Lung (tissue), 12 donors: ENCODE results near the gene KANSL3. TPM values are rescaled to one million over a fixed set of nuclear protein-coding genes. Genes with fewer than 3 reads are reported as not detected.
A peak's percentile ranks its signal among the peaks of the same experiment; 100 is the strongest.
"Not testable (repeated sequence)": the region's sequence is repeated elsewhere in the genome, so short reads cannot be mapped to it uniquely, and the experiment has no call there.

Experiments
- ATAC-seq: fragments of 200-7000 bp; cut with Tn5 transposase; one replicate; pipeline ENCODE4 v1.9.1; 2020; ENCODE audit warnings: moderate number of reproducible peaks; ENCODE audit not compliant: insufficient read depth, low FRiP score
- DNase-seq, 3 donors: peaks; one replicate each; pipeline ENCODE4 v3.0.0-alpha.2; 2013 to 2017
- H3K27ac ChIP-seq, 2 donors: one replicate each; pipeline ENCODE4 v1.5.1; 2013; ENCODE audit warnings: mild to moderate bottlenecking in 2 of 2, moderate library complexity in 2 of 2, control low read depth in 1 of 2, inconsistent platforms in 1 of 2, low read depth in 1 of 2, low read length in 1 of 2
- H3K27me3 ChIP-seq, 3 donors: one replicate each; pipeline ENCODE4 v1.5.1; 2013; ENCODE audit warnings: low read length in 2 of 3; ENCODE audit not compliant: control insufficient read depth in 3 of 3, insufficient read depth in 3 of 3
- H3K36me3 ChIP-seq, 4 donors: one replicate each; pipeline ENCODE4 v1.5.1; 2013; ENCODE audit warnings: low read length in 4 of 4, mild to moderate bottlenecking in 1 of 4, moderate library complexity in 1 of 4; ENCODE audit not compliant: control insufficient read depth in 4 of 4, insufficient read depth in 4 of 4
- H3K4me1 ChIP-seq, 5 donors: one replicate each; pipeline ENCODE4 v1.5.1; 2013; ENCODE audit warnings: low read length in 5 of 5, mild to moderate bottlenecking in 2 of 5, moderate library complexity in 1 of 5; ENCODE audit not compliant: control insufficient read depth in 5 of 5, insufficient read depth in 5 of 5
- H3K4me3 ChIP-seq: one replicate; pipeline ENCODE4 v1.5.1; 2013; ENCODE audit warnings: mild to moderate bottlenecking, control low read depth, moderate library complexity
- H3K9ac ChIP-seq, 2 donors: one replicate each; pipeline ENCODE4 v1.5.1; 2013; ENCODE audit warnings: low read length in 2 of 2, control low read depth in 1 of 2; ENCODE audit not compliant: insufficient read depth in 1 of 2
- H3K9me3 ChIP-seq, 4 donors: one replicate each; pipeline ENCODE4 v1.5.1; 2013; ENCODE audit warnings: low read length in 3 of 4, mild to moderate bottlenecking in 1 of 4, moderate library complexity in 1 of 4; ENCODE audit not compliant: control insufficient read depth in 4 of 4, insufficient read depth in 3 of 4
- WGBS, 2 donors: extraction: QIAGEN DNeasy Blood & Tissue Kit; methylation state at CpG; one replicate each; pipeline ENCODE4 v1.1.7; 2013; 5-methylcytosine and 5-hydroxymethylcytosine counted together
- polyA plus RNA-seq, 2 donors: library from polyadenylated mRNA; stranded (reverse); fragments of 200-250 nt; gene quantifications; one replicate each; pipeline ENCODE4 v1.2.1, GENCODE V29; 2013
- total RNA-seq, 2 donors: library from RNA; depleted of rRNA in 1 of 2; stranded (reverse); fragments of >200 nt in 1 of 2; gene quantifications; one replicate each; pipeline ENCODE4 v1.2.1, GENCODE V29; 2014 to 2021
- TF ChIP-seq, protein P1 (sequence below): IDR thresholded peaks from 2 replicates; pipeline ENCODE4 v1.5.1; 2012; ENCODE audit warnings: mild to moderate bottlenecking; ENCODE audit errors: control extremely low read depth, extremely low read depth
- donor health status: control.
- donor health status: control.
- donor health status: Bipolar disorder and iron deficiency.
- donor health status: healthy.
- donor health status: DM: yes; HTN: yes; CAD: no.

Gene KANSL3
- total and polyA plus RNA-seq, 4 donors = 16.7 to 91.4 (median 33.6) TPM

- DNase-seq (no peak), ATAC-seq (no peak)
- Histone ChIP-seq H3K36me3 (peaks cover 0 to 13% (median 0%) of the 10 kb centered on the region in 4 donors), H3K4me3 (no peak overlapping the region), H3K27ac (no peak overlapping the region), H3K27me3 (no peaks in the 10 kb centered on the region), H3K9me3 (no peaks in the 10 kb centered on the region), H3K4me1 (peaks cover 0 to 5% (median 0%) of the 10 kb centered on the region in 5 donors), H3K9ac (no peak overlapping the region)
- TF ChIP-seq, protein P1, sequence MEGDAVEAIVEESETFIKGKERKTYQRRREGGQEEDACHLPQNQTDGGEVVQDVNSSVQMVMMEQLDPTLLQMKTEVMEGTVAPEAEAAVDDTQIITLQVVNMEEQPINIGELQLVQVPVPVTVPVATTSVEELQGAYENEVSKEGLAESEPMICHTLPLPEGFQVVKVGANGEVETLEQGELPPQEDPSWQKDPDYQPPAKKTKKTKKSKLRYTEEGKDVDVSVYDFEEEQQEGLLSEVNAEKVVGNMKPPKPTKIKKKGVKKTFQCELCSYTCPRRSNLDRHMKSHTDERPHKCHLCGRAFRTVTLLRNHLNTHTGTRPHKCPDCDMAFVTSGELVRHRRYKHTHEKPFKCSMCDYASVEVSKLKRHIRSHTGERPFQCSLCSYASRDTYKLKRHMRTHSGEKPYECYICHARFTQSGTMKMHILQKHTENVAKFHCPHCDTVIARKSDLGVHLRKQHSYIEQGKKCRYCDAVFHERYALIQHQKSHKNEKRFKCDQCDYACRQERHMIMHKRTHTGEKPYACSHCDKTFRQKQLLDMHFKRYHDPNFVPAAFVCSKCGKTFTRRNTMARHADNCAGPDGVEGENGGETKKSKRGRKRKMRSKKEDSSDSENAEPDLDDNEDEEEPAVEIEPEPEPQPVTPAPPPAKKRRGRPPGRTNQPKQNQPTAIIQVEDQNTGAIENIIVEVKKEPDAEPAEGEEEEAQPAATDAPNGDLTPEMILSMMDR = no peak
- 81 to 85% methylated on average over 16 of the region's 16 CpGs for WGBS, 2 donors
Observed at GRCh38 chr2:96556441-96557330, 81.4 kb downstream of the KANSL3 start.

GRCh38 chr2:96555146-96555610 lies 82.9 kb downstream of the KANSL3 start:
- TF ChIP-seq, protein P1 = no peak
- WGBS, 2 donors = 82 to 86% methylated on average over 14 of the region's 14 CpGs
- Histone ChIP-seq H3K27ac (no peak overlapping the region), H3K4me1 (peaks cover 0 to 5% (median 0%) of the 10 kb centered on the region in 5 donors), H3K27me3 (no peaks in the 10 kb centered on the region), H3K4me3 (no peak overlapping the region), H3K36me3 (peaks cover 0 to 28% (median 0%) of the 10 kb centered on the region in 4 donors), H3K9me3 (no peaks in the 10 kb centered on the region), H3K9ac (no peak overlapping the region)
- ATAC-seq (no peak), DNase-seq (no peak)

DNA sequence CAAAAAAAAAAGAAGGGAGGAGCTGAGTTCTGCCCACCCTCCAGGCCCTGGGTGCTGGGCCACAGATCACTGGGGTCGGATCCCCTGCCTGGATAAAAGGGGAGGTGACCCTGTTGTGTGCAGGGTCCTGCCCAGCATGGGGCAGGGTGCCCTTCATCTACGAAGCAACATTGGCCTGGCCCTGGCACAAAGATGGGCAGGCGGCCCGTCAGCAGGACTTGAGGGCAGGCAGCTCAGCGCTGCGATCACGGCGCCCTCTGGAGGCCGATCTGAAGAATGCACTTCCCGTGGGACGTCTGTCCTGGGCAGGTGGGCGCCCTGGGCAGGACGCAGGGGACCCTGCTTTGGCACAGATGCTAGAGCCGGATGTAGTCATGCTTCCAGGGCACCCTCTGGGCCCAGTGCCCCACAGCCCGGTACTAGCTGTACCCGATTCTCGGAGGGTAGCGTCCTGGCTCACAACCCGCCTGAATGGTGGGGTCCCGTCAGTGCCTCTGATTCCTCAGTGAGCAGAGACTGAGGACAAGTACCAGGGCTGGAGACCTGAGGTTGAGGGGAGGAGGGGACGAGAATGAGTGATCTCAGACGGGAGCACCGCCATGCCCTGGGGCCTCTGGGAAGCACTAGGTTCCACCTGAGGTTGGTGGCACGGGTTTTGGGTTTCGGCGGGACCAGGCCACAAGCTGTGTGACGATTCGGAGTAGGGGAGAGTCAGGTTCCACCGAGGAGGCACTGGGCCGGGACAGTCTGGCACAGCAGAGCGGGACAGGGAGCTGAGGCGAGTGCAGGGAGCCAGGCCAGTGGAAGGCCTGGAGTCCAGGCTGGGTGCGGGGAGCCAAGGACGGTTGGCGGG lies 83.6 kb downstream of the KANSL3 start:
- H3K9me3 ChIP-seq = no peaks in the 10 kb centered on the region
- H3K4me1 ChIP-seq = peaks cover 0 to 5% (median 0%) of the 10 kb centered on the region in 5 donors
- TF ChIP-seq, protein P1 = peak; percentile 73
- peaks cover 0 to 34% (median 0%) of the 10 kb centered on the region in 4 donors for H3K36me3 ChIP-seq
- H3K27ac ChIP-seq = no peak overlapping the region
- H3K27me3 ChIP-seq = no peaks in the 10 kb centered on the region
- no peak overlapping the region for H3K9ac ChIP-seq
- WGBS, 2 donors = 37 to 38% methylated on average over 35 of the region's 35 CpGs
- ATAC-seq (peak; percentile 83), DNase-seq (peak; percentile 53 to 69 (median 61))
- no peak overlapping the region for H3K4me3 ChIP-seq

DNA sequence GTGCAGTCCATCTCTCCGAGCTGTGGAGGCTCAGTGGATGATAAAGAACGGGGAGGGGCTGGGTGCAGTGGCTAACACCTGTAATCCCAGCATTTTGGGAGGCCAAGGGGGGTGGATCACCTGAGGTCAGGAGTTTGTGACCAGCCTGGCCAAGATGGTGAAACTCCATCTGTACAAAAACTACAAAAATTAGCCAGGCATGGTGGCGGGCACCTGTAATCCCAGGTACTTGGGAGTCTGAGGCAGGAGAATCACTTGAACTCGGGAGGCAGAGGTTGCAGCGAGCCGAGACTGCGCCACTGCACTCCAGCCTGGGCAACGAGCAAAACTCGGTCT lies 84.2 kb downstream of the KANSL3 start:
- not testable (repeated sequence) for H3K27ac ChIP-seq, H3K4me1 ChIP-seq, DNase-seq, H3K27me3 ChIP-seq, ATAC-seq, H3K4me3 ChIP-seq, H3K9me3 ChIP-seq, H3K9ac ChIP-seq
- 52 to 54% methylated on average over 9 of the region's 9 CpGs for WGBS, 2 donors
- peaks cover 0 to 40% (median 0%) of the 10 kb centered on the region in 4 donors for H3K36me3 ChIP-seq
